LNCAP (cell line): ENCODE results near the gene POU2AF3.

Source experiments
- CTCF ChIP-seq: fragments of 450-650 bp; IDR thresholded peaks from 2 replicates; pipeline ENCODE4 v1.5.1; 2017; ENCODE audit warnings: mild to moderate bottlenecking

POU2AF3 gene

GRCh38 chr11:111324277-111324720, 26.0 kb downstream of the POU2AF3 start:
- no peak for TF ChIP-seq CTCF

GRCh38 chr11:111325259-111325658, 26.9 kb downstream of the POU2AF3 start:
- TF ChIP-seq CTCF = no peak

GRCh38 chr11:111326824-111327223, 28.5 kb downstream of the POU2AF3 start:
- no peak for TF ChIP-seq CTCF

GRCh38 chr11:111327908-111328624, 29.7 kb downstream of the POU2AF3 start:
- TF ChIP-seq CTCF = no peak

- TF ChIP-seq CTCF = no peak
Measured at GRCh38 chr11:111329306-111330204, 31.2 kb downstream of the POU2AF3 start.

GRCh38 chr11:111330234-111330893, 32.0 kb downstream of the POU2AF3 start:
- TF ChIP-seq CTCF = no peak

GRCh38 chr11:111331711-111332479, 33.5 kb downstream of the POU2AF3 start:
- no peak for TF ChIP-seq CTCF
